ENCODE results near the gene ZNF736. TPM values are rescaled to one million over a fixed set of nuclear protein-coding genes. Genes with fewer than 3 reads are reported as not detected.

The ZNF736 gene
- total RNA-seq, 1 experiment from 2014 or later: 0.15 TPM

- Histone ChIP-seq H3K36me3 (ENCODE audit: control insufficient read depth in 1 of 2, insufficient read depth in 2 of 2, low read length in 2 of 2) (no peaks in the 10 kb centered on the region), H3K4me1 (ENCODE audit: control insufficient read depth in 1 of 2, insufficient read depth in 2 of 2, low read length in 2 of 2) (no peaks in the 10 kb centered on the region), H3K79me2 (ENCODE audit: insufficient read depth, low read length) (no peaks in the 10 kb centered on the region), H3K9me2 (ENCODE audit: insufficient read depth) (no peaks in the 10 kb centered on the region), H3K9ac (ENCODE audit: low read length) (no peak overlapping the region), H3K4me3 (replicated peaks in 1 of 2; ENCODE audit: low read depth in 1 of 2, low read length in 2 of 2) (no peak overlapping the region), H3K9me3 (ENCODE audit: control insufficient read depth in 1 of 2, insufficient read depth in 1 of 2, low read depth in 1 of 2, low read length in 2 of 2) (peaks cover 5 to 24% of the 10 kb centered on the region in 2 experiments; a peak in 3 of 4 replicates), H3K4me2 (ENCODE audit: low read length) (no peak overlapping the region), H3K27me3 (ENCODE audit: insufficient read depth, low read length) (no peaks in the 10 kb centered on the region), H4K20me1 (ENCODE audit: insufficient read depth) (no peaks in the 10 kb centered on the region), H3K27ac (ENCODE audit: low read depth, low read length) (no peak overlapping the region), H2AFZ (ENCODE audit: low read depth, low read length, poor library complexity, severe bottlenecking) (no peak overlapping the region)
- no TSS peak for BruUV-seq (replicated peaks)
- ATAC-seq (no peak), DNase-seq (ENCODE audit: low read depth, low spot score) (no peak)
- ChIA-PET RAD21 (ENCODE audit: low non-redundant PET in 1 of 2, low total read pairs in 2 of 2, uncharacterized antibody in 2 of 2, unreplicated experiment in 2 of 2) (no interaction called here), POLR2A (no interaction called here), CTCF (no interaction called here)
- intact Hi-C loops (cut with micrococcal nuclease): loop anchor here (5.0 kb wide), 1 partner anchor 43 kb away; no protein-coding TSS in a partner anchor
- TF ChIP-seq ATF3 (IDR thresholded peaks at IDR 0.05): no peak
- no peak for TF ChIP-seq SP1 (IDR thresholded peaks at IDR 0.05; ENCODE audit: low read depth)
- TF ChIP-seq SRF (IDR thresholded peaks at IDR 0.05; ENCODE audit: low read depth): no peak
- no peak for TF ChIP-seq JUND (IDR thresholded peaks at IDR 0.05)
- no peak for TF ChIP-seq POLR2A (IDR thresholded peaks at IDR 0.05; ENCODE audit: borderline replicate concordance, extremely low read depth, insufficient read depth, insufficient read length)
- no peak for TF ChIP-seq ELF1 (IDR thresholded peaks at IDR 0.05; ENCODE audit: borderline replicate concordance, low read depth)
- TF ChIP-seq CBX3 (IDR thresholded peaks at IDR 0.05; ENCODE audit: low read depth): no peak
- no peak for TF ChIP-seq TCF7L2 (IDR thresholded peaks at IDR 0.05; ENCODE audit: borderline replicate concordance, extremely low read depth, insufficient read depth, insufficient read length)
- TF ChIP-seq ZNF274 (IDR thresholded peaks at IDR 0.05; ENCODE audit: low read depth, low read length): no peak
- TF ChIP-seq POLR2AphosphoS5 (IDR thresholded peaks at IDR 0.05; ENCODE audit: low read depth, low read length): no peak
- no peak for TF ChIP-seq EZH2phosphoT487 (IDR thresholded peaks at IDR 0.05; ENCODE audit: borderline replicate concordance)
- TF ChIP-seq ZBTB33 (IDR thresholded peaks at IDR 0.05; ENCODE audit: extremely low read depth, insufficient replicate concordance, low read length): no peak
- TF ChIP-seq FOSL1 (IDR thresholded peaks at IDR 0.05; ENCODE audit: low read depth): no peak
- TF ChIP-seq REST (IDR thresholded peaks at IDR 0.05; ENCODE audit: low read depth): no peak
- TF ChIP-seq EGR1 (IDR thresholded peaks at IDR 0.05; ENCODE audit: low read depth): no peak
- no peak for TF ChIP-seq CEBPB (IDR thresholded peaks at IDR 0.05; ENCODE audit: low read depth)
- no peak for TF ChIP-seq MAX (IDR thresholded peaks at IDR 0.05)
These were observed 86.6 kb downstream of the ZNF736 start for GRCh38 chr7:64400401-64400800.
